SKM-1 (cell line): Measurements from ENCODE around the gene TUFT1.

Experiments used
- DNase-seq: peaks from one replicate; lab custom pipeline; 2025; ENCODE audit not compliant: unreplicated experiment; lab: John Stamatoyannopoulos, UW

Gene TUFT1

GRCh38 chr1:151536499-151536898, 3.6 kb upstream of the TUFT1 start:
- no peak for DNase-seq

- DNase-seq: no peak
Observed at GRCh38 chr1:151537112-151537511, 3.0 kb upstream of the TUFT1 start.

DNA sequence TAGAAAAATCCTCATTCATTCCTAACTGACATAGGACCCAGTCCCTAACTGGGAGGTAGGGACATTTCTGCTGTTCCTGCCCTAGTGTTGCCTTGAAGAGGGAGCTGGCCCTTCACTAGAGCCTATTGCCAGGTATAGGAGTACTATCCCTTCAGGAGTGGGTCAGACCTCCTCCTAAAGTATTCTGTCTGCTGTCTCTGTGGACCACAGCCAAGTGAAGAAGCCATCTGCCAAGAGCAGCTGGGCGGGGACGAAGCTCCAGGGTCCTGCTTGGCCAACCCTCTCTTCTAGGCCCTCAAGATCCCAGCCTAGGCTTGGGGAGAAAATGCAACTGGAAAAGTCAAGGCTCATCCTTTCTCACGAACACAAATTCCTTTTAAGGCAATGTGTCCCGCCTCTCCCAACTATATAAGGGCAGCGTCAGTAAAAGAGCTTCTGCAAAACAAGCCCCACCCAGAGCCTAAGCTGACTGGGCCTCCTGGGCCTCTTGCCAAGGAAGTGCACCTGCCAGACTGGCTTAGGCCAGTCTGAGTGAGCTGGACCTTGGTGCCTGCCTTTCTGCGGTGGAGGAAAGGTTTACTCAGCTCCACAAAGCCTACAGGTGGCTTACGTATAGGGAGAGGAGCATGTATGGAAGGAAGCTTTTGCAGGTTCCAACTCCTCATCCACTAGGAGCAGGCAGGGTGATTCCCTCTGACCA, 638 bp upstream of the TUFT1 start:
- DNase-seq: peak; percentile 65

DNA sequence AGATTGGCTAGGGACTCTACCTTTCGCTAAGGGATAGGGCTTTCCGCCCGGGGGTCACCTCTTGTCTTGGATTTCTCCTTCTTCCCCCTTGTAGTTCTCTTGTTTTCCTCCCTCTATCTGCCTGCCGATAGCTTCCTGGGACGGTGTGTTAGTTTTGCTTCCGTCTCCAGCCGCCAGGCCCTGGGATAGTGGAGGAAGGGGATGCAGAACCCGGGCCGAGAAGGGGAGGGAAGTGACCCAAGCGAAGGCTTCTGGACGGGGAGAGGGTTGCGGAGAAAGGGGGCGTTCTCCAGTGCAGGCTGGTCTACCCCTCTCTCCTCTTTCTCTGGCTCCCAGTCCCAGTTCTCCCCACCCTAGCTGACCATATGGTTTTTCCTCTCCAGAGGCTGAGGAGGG, 871 bp downstream of the TUFT1 start:
- DNase-seq: peak; percentile 41

GRCh38 chr1:151541752-151542151, 1.6 kb downstream of the TUFT1 start:
- no peak for DNase-seq

- no peak for DNase-seq
Observed at GRCh38 chr1:151542710-151543129, 2.6 kb downstream of the TUFT1 start.

- DNase-seq: no peak
Observed at GRCh38 chr1:151545542-151545941, 5.4 kb downstream of the TUFT1 start.

DNA sequence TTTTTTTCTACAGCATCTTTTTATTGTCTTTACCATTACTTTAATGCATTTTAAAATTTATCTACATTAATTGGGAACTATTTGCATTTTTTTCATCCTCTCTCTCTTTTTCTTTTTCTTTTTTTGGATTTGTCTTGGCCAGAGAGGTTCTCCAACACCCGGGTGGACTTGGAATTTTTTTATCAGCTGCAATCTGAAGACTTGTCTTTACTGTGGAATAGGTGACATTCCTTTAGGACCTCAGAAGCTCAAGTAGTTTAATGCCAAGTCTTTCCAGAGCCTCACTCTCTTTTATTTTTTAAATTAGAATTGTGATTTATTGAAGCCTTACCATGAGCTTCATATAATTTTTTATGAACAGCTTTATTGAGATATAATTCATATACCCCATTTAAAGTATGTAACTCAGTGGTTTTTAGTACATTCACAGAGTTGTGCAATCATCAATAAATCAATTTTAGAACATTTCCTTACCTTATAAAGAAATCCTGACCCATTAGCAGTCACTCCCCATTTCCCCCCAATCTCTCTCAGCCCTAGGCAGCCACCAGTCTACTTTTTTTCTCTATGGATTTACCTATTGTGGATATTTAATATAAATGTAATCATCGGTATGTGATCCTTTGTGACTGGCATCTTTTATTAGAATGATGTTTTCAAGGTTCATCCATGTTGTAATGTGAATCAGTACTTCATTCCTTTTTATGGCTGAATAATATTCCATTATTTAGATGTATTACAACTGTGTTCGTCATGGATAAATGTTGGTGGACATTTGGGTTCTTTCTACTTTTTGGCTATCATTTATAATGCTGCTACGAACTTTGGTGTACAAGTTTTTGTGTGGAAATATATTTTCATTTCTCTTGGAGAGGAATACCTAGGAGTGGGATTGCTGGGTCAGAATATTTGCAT, 6.2 kb downstream of the TUFT1 start:
- DNase-seq: no peak

DNA sequence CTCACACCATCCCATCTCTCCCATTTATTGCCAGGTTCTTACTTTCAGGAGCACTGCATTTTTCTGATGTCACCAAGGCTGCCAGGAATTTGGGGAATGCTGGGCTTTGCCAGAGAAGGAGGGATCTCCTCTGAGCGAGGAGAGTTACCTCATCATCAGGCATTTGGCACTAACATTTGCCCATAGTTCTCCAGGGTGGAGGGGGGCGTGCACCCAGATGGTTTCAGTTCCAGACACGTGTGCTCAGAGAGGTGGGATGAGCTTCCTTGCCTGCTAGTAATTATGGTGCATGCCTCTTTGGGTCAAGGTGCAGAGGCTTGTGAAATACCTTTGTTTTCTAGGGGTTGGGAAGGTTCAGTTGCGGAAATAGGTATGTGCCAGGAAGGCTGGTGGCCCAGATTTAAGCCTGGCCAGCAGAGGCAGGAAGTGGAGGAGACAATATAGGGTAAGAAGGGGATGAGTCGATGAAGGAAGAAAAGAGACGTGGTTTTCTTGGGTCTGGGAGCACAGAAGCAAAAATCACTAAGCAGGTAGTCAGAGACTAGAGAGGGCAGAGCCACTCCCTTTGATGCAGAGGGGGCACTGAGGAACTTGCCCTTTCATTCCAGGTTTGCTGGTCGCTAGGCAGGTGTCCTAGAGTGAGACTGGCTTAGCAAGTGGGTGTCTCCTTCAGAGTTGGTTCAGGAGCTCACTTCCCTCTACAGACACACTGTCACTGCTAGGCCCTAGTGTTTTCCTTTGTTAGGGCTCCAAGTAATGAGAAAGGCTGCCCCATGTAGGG, 7.2 kb downstream of the TUFT1 start:
- peak; percentile 21 for DNase-seq

- no peak for DNase-seq
Observed at GRCh38 chr1:151547900-151548230, 7.8 kb downstream of the TUFT1 start.

- DNase-seq: no peak
Observed at GRCh38 chr1:151549199-151549598, 9.1 kb downstream of the TUFT1 start.

- DNase-seq: no peak
Observed at GRCh38 chr1:151553659-151554058, 13.6 kb downstream of the TUFT1 start.

DNA sequence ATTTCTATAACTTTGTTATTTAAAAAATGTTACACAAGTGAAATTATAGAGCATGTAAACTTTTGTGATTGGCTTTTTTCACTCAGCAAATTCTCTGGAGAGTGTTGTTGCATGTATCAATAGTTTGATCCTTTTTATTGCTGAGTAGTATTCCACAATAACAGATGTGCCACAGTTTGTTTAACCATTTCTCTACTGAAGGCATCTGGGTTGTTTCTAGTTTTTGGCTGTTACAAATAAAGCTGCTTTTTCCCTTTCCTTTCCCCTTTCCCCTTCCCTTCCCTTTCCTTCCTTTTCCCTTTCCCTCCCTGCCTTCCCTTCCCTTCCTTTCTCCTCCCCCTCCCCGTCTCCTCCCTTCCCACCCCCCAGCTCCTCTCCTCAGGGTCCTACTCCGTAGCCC, 15.9 kb downstream of the TUFT1 start:
- DNase-seq: no peak

DNA sequence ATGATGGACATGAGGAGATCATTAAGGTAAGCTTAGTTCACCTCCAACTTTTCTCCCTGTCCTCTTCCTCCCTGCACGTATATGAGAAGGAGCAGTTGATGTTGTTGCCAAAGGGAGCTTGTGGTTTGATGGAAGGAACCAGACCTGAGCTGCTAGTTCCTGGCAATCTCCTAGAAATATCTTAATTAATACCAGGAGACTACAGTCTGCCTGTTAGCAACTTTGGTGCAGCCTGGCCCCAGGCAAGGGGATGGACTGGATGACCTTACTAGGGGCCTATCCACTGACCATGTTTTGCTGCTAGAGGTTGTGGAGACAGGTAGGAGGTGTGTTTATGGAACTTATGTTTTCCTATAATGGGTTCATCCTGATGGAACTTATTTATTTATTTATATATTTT, 22.6 kb downstream of the TUFT1 start:
- no peak for DNase-seq

DNA sequence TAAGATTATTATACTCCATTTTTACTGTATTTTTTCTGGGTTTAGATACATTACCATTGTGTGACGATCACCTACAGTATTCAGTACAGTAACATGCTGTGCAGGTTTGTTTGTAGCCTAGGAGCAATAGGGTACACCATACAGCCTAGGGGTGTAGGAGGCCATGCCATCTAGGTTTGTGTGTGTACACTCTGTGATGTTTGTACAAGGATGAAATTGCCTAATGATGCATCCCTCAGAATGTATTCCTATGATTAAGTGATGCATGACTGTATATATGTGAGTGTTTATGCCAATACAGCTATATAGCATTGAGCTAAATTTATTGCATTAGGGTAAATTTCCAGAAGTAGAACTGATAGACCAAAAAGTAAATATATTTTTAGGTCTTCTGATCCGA, 23.3 kb downstream of the TUFT1 start:
- no peak for DNase-seq

- no peak for DNase-seq
Observed at GRCh38 chr1:151565502-151566189, 25.5 kb downstream of the TUFT1 start.

DNA sequence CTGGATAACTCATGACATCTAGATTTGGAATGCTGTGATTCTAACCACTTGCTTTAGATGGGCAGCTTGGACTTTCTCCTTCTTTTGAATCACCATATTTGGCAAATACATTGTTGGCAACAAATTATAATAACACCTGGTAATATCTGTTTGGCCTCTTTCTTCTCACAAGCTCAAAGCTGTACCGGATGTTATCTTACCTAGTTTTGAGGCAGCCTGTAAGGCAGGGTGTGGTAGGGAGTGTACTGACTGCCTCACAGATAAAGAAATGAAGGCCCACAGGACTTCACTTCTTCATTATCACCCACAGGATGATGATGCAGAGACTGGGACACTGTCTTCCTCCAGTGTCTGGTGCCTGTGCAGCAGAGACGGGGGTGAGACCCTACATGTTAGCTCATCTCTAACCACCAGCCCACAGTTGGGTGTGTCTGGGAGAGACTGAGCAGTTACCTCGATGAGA, 28.5 kb downstream of the TUFT1 start:
- no peak for DNase-seq

- DNase-seq: no peak
Observed at GRCh38 chr1:151570819-151571218, 30.7 kb downstream of the TUFT1 start.

DNA sequence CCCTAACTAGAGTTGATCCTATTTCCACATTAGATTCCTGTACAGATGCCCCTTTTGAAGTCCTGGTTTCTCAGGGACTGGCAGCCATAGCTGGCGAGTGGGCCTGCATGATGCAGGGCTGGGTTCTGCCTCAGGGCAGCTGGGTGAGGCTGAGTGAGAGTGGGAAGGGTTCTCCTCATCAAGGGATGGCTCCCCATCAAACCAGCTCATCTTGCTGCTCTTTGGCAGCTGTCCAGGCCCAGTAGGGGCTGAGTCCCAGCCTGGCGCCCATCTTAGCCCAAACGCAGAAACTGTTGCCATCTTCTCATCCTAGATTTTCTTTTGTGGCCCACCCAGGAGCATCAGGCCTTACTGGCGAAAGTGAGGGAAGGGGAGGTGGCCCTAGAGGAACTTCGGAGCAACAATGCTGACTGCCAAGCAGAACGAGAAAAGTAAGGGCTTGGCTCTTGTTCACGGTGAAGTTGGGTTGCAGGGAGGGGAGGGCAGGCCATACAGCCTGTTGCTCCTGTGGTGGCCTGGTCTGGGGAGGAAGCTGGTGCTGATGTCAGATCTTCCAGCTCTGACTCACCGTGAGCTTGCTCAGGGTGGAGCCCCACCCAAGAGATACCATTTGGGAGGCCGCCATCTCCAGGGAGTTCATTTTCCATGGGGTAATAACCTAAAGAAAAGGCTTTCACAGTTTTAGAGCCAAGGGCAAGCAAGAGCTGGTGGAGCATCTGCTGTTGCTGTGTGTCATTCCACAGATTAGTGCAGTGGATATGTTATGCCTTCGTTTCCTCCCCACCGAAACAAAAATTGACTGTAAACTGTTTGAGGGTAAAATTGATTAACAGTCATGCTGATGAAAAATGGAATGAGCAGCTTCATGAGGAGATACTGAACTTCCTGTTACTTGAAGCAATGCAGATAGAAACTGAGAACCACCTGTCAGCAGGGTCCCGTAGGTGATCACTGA, 34.7 kb downstream of the TUFT1 start:
- DNase-seq: no peak

DNA sequence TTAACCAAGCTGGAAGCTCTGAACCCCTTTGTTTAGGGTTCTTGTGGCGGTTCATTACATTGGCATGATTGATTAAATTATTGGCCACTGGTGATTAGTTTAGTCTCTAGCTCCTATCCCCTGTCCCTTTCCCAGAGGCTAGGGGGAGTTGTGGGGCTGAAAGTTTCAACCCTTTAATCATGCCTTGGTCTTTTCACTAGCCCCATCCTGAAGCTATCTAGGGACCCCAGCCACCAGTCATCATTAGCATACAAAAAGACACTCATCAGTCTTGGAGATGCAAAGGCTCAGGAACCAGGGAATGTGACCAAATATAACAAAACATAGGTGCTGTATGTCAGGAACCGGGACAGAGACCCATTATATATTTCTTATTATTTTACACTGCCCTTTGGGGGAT, 37.1 kb downstream of the TUFT1 start:
- DNase-seq: no peak
